Sigmoid colon (tissue), 7 donors: ENCODE measurements around the gene MAP3K15. TPM values are rescaled to one million over a fixed set of nuclear protein-coding genes. Genes with fewer than 3 reads are reported as not detected.
"Not testable (repeated sequence)": the region's sequence is repeated elsewhere in the genome, so short reads cannot be mapped to it uniquely, and the experiment has no call there.

Experiments
- DNase-seq: peaks from one replicate; pipeline ENCODE4 v3.0.0-alpha.2; 2019
- H3K27ac ChIP-seq, 4 donors: fragments of 200-600 bp; sonication (generic); one replicate each; pipeline ENCODE4 v1.5.1; 2016 to 2019; ENCODE audit warnings: mild to moderate bottlenecking in 1 of 4
- H3K27me3 ChIP-seq, 3 donors: fragments of 200-600 bp; sonication (generic); one replicate each; pipeline ENCODE4 v1.5.1; 2019; ENCODE audit warnings: mild to moderate bottlenecking in 1 of 3
- H3K36me3 ChIP-seq, 4 donors: fragments of 200-600 bp; sonication (generic); one replicate each; pipeline ENCODE4 v1.5.1; 2016 to 2019
- H3K4me1 ChIP-seq, 4 donors: fragments of 200-600 bp; sonication (generic); one replicate each; pipeline ENCODE4 v1.5.1; 2017 to 2019
- H3K4me3 ChIP-seq, 4 donors: fragments of 200-600 bp; sonication (generic); one replicate each; pipeline ENCODE4 v1.5.1; 2017 to 2019; ENCODE audit warnings: mild to moderate bottlenecking in 2 of 4, moderate library complexity in 1 of 4
- H3K9me3 ChIP-seq, 4 donors: fragments of 200-600 bp in 3 of 4; sonication (generic) in 3 of 4; one replicate each; pipeline versions ENCODE4 v1.5.1 to v1.6.1; 2013 to 2019
- CTCF ChIP-seq, 4 experiments: fragments of 450-650 bp in 3 of 4; fragments of 200-600 bp in 1 of 4; IDR thresholded peaks; one replicate each; pipeline ENCODE4 v1.5.1; 2016 to 2019; ENCODE audit warnings: antibody characterized with exemption in 4 of 4, mild to moderate bottlenecking in 3 of 4, moderate library complexity in 2 of 4
- EP300 ChIP-seq, 4 donors: sonication (generic); formaldehyde crosslinking; IDR thresholded peaks; one replicate each; pipeline ENCODE4 v1.6.1; 2017; ENCODE audit warnings: antibody characterized with exemption in 4 of 4
- POLR2A ChIP-seq, 2 donors: fragments of 450-650 bp; IDR thresholded peaks; one replicate each; pipeline ENCODE4 v1.6.1; 2016; ENCODE audit warnings: antibody characterized with exemption in 2 of 2, mild to moderate bottlenecking in 2 of 2, moderate library complexity in 2 of 2
- POLR2AphosphoS5 ChIP-seq, 4 donors: sonication (generic); formaldehyde crosslinking; IDR thresholded peaks; one replicate each; pipeline ENCODE4 v1.6.1; 2017; ENCODE audit warnings: antibody characterized with exemption in 4 of 4
- WGBS, 2 donors: extraction: QIAGEN DNeasy Blood & Tissue Kit; methylation state at CpG; one replicate each; pipeline ENCODE4 v1.1.7; 2013; 5-methylcytosine and 5-hydroxymethylcytosine counted together
- intact Hi-C: fragments of 100-400 bp; cut with DNase I; formaldehyde crosslinking; loops from one replicate; pipeline ENCODE4 v1.15.1; 2023
- polyA plus RNA-seq, 3 donors: library from polyadenylated mRNA; stranded (reverse); fragments of 200-250 nt; gene quantifications; one replicate each; pipeline ENCODE4 v1.2.3, GENCODE V29; 2013
- total RNA-seq, 4 donors: library from RNA; depleted of rRNA; stranded (reverse); fragments of >200 nt; gene quantifications; one replicate each; pipeline ENCODE4 v1.1.0, GENCODE V29; 2016
- donor health status: healthy with polysubstance abuse.
- donor health status: Bipolar disorder and iron deficiency.
- donor health status: healthy.

The MAP3K15 gene
- total and polyA plus RNA-seq, 7 donors: 0.14 to 0.69 (median 0.15) TPM; not detected in 4

GRCh38 chrX:19462879-19463278 lies 52.4 kb downstream of the MAP3K15 start:
- Histone ChIP-seq H3K4me1 (no peaks in the 10 kb centered on the region), H3K27me3 (no peaks in the 10 kb centered on the region), H3K9me3 (no peaks in the 10 kb centered on the region), H3K36me3 (no peaks in the 10 kb centered on the region), H3K4me3 (no peak overlapping the region), H3K27ac (no peak overlapping the region)
- 96 to 100% methylated on average over 1 of the region's 1 CpG for WGBS, 2 donors
- no peak for DNase-seq
- TF ChIP-seq CTCF (IDR thresholded peaks at IDR 0.05): no peak
- intact Hi-C loops: no loop called here

DNA sequence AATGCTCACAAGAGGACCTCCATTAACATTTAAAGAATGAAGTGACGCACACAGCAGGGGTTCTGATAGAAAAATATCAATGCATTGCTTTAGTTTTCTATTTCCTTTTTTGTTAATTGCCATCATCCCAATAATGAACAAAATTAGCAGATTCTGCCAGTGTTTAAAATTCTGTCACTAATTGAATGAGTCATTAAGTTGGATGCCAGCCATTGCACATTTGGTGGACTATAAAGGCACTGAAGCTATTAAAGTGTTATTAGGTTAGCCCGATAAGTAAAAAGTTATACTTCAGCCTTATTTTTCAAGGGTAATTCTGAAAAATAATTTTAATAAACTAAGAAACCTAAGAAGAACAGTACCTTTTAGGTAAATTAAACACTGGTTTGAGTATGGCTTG lies 53.1 kb downstream of the MAP3K15 start:
- Histone ChIP-seq H3K36me3 (no peaks in the 10 kb centered on the region), H3K27me3 (no peaks in the 10 kb centered on the region), H3K9me3 (no peaks in the 10 kb centered on the region), H3K4me3 (no peak overlapping the region), H3K4me1 (no peaks in the 10 kb centered on the region), H3K27ac (no peak overlapping the region)
- intact Hi-C loops: no loop called here
- no peak for DNase-seq
- WGBS, 2 donors: 87 to 90% methylated on average over 2 of the region's 2 CpGs
- no peak for TF ChIP-seq CTCF (IDR thresholded peaks at IDR 0.05)
- no peak for TF ChIP-seq POLR2A (IDR thresholded peaks at IDR 0.05)
- TF ChIP-seq EP300 (IDR thresholded peaks at IDR 0.05): no peak
- TF ChIP-seq POLR2AphosphoS5 (IDR thresholded peaks at IDR 0.05): no peak

DNA sequence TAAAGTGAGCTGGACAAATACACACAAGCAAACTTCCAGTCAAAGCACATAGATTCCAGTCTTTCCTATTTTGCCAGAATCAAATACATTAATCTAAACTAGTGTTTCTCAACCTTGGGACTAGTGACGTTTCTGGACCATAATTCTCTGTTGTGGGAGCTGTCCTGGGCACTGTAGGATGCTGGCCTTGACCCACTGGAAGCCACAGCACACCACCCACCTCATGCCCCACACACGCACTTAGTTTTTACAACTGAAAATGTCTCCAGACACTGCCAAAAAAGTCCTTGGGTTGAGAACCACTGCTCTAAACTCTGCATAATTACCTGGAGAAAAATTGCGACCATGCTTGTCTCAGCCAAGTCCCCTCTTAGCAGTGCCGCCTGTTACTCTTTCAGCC lies 57.6 kb downstream of the MAP3K15 start:
- TF ChIP-seq POLR2A (IDR thresholded peaks at IDR 0.05) (no peak), POLR2AphosphoS5 (IDR thresholded peaks at IDR 0.05) (no peak), CTCF (IDR thresholded peaks at IDR 0.05) (no peak), EP300 (IDR thresholded peaks at IDR 0.05) (no peak)
- Histone ChIP-seq H3K4me3 (no peak overlapping the region), H3K27me3 (no peaks in the 10 kb centered on the region), H3K4me1 (no peaks in the 10 kb centered on the region), H3K9me3 (no peaks in the 10 kb centered on the region), H3K27ac (no peak overlapping the region), H3K36me3 (no peaks in the 10 kb centered on the region)
- DNase-seq: no peak
- intact Hi-C loops: no loop called here
- 88 to 93% methylated on average over 4 of the region's 4 CpGs for WGBS, 2 donors

GRCh38 chrX:19448077-19448476 lies 67.2 kb downstream of the MAP3K15 start:
- H3K36me3 ChIP-seq: no peaks in the 10 kb centered on the region
- H3K27me3 ChIP-seq: no peaks in the 10 kb centered on the region
- H3K4me3 ChIP-seq: no peak overlapping the region
- intact Hi-C loops: no loop called here
- H3K27ac ChIP-seq: no peak overlapping the region
- TF ChIP-seq POLR2AphosphoS5 (IDR thresholded peaks at IDR 0.05) (no peak), CTCF (IDR thresholded peaks at IDR 0.05) (no peak), POLR2A (IDR thresholded peaks at IDR 0.05) (no peak), EP300 (IDR thresholded peaks at IDR 0.05) (no peak)
- DNase-seq: no peak
- WGBS, 2 donors: 73 to 80% methylated on average over 7 of the region's 7 CpGs
- H3K9me3 ChIP-seq: no peaks in the 10 kb centered on the region
- H3K4me1 ChIP-seq: no peaks in the 10 kb centered on the region

GRCh38 chrX:19446397-19446796 lies 68.9 kb downstream of the MAP3K15 start:
- Histone ChIP-seq H3K36me3 (no peaks in the 10 kb centered on the region), H3K27ac (no peak overlapping the region), H3K9me3 (no peaks in the 10 kb centered on the region), H3K27me3 (no peaks in the 10 kb centered on the region), H3K4me1 (no peaks in the 10 kb centered on the region), H3K4me3 (no peak overlapping the region)
- intact Hi-C loops: no loop called here
- 77 to 79% methylated on average over 4 of the region's 4 CpGs for WGBS, 2 donors
- no peak for DNase-seq
- TF ChIP-seq EP300 (IDR thresholded peaks at IDR 0.05): no peak
- TF ChIP-seq POLR2A (IDR thresholded peaks at IDR 0.05): no peak
- TF ChIP-seq POLR2AphosphoS5 (IDR thresholded peaks at IDR 0.05): no peak
- TF ChIP-seq CTCF (IDR thresholded peaks at IDR 0.05): no peak

DNA sequence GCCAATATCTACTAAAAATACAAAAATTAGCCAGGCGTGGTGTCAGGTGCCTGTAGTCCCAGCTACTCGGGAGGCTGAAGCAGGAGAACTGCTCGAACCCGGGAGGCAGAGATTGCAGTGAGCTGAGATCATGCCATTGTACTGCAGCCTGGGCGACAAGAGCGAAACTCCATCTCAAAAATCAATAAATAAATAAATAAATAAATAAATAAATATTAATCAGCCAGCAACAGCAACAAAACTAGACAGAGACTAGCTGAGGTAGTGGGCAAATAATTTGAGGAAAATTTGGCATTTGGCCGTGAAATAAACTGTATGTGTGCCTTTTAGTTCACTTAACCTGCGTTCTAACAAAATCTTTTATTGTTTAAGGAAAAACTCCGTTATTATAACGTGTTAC lies 69.5 kb downstream of the MAP3K15 start:
- WGBS, 2 donors: 80 to 87% methylated on average over 10 of the region's 10 CpGs

More for the DNA sequence above, 69.5 kb downstream of the MAP3K15 start:
- H3K4me3 ChIP-seq, H3K27ac ChIP-seq, H3K4me1 ChIP-seq, H3K36me3 ChIP-seq, H3K9me3 ChIP-seq, DNase-seq, H3K27me3 ChIP-seq, intact Hi-C loops: not testable (repeated sequence)
